NCI-H2171 treated with DMSO at 0.1 percent for 48 hours (cell line): ENCODE data around the gene FBXW11.

Experiments used
- DNase-seq: peaks from one replicate; lab custom pipeline; 2025; lab: John Stamatoyannopoulos, UW

FBXW11 gene

DNA sequence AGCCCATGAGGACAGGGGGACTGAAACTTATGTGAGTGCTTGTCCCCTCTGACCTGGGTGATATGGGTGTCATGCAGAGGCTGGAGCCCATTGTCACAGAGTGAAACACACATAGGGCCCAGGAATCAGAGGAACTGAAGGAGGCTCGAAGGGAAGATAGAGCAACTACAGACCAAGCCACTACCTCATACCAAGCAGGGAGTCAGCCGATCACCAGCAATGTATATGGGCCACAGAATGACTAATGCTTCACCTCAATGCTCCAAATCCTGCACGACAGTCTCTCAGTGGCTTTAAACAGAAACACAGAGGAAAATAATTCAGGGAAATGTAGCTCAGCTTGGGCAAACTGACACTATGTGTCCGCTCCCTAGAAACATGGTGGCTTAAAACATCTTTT lies 8.9 kb upstream of the FBXW11 start:
- no peak for DNase-seq

- peak; percentile 59 for DNase-seq
Measured at GRCh38 chr5:172010278-172010677, 3.8 kb upstream of the FBXW11 start.

GRCh38 chr5:172009536-172010270 lies 3.3 kb upstream of the FBXW11 start:
- no peak for DNase-seq

DNA sequence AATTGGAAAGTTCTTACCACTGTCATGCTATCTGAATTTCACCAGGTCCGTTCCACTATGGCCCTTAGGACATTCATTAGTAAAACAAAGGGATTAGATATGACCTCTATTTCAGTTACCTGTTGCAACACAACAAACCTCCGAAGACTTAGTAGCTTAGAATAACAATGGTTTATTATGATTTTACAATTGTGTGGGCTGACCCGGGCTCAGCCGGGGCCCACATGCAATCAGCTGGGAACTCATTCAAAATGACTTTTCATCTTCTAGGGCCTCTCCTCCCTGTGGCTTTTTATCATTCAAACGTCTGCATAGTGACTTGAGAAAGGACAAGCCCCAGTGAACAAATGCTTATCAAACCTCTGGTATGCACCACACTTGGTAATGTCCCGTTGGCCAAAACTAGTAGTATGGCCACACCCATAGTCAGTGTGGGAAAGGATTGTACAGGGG lies 2.3 kb upstream of the FBXW11 start:
- DNase-seq, result no peak

DNA sequence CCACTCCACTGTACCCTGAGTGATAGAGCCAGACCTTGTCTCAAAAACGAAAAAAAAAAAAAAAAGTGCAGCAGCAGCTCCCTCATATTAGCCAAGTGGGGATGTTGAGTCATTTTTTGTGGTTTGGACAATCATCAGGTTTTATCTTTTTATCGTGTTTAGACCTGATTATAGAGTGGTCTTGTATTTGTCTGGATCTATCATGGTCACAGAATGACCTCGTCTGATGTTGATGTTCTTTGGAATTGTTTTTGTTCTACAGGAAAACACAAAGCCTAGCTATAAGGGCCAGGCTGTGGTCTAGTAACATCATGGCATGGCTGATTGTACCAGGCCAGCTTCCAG lies 1.6 kb upstream of the FBXW11 start:
- DNase-seq, result no peak

DNA sequence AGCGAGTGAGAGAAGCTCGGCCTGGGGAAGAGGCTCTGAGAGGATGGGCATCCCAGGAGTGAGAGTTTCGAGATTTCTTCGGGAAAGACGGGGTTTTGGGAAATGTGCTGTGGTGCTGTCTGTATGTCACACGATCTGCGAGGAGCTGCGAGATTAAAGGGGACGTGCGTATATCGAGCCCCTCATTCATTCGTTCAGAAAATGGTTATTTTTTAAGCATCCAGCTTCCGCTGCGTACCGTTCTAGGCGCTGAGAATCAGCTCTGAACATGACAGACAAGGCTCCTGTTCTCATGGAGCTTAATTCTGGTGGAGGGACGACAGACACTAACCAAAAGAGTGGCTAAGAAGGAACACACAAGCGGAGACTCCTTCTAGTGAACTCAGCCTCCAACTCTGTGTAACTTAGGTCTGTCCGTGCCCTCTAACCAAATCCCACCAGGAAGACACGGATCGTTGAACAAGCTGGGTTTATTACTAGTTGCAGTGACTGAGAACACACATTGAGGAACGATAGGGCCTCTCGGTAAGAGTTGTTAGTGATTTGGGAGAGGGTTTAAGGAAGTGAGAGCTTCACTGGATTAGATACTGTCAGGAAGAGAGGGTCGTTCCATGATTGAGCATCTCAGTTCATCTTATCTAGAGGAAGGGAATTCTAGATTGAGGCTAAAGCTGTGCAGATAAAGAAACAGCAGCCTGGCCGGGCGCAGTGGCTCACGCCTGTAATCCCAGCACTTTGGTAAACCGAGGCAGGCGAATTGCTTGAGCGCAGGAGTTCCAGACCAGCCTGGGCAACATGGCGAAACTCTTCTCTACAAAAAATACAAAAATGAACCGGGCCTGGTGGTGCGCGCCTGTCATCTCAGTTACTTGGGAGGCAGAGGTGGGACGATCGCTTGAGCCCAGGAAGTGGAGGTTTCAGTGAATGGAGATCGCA lies 1.0 kb upstream of the FBXW11 start:
- no peak for DNase-seq

DNA sequence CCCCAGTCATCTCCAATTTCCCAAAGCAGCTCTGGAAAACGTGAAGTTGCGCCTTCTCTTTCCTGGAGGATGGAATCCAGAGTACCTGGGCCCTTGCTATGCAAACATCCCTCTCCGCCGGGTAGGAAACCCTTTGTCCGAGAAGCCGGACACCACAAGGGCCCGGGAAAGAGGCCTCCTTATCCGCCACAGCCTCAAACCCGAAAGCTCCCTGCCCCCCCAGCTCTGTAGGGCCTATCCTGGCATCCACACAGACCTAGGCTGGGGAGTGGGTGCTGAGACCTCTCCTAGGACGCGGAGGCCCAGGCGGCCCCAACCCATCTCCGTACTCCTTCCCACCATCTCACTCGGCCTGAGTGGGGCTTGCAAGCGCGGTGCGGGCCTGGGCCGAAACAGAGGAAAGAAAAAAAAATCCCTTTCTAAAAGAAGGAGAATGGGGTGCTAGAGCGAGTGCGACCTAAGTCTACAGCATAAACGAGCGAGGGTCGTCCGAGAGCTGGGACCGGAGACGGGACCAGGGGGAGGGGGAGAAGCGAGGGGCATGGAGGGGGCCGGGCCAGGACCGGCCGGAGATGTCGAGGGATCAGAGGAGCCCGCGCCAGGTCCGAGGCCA lies 624 bp downstream of the FBXW11 start:
- DNase-seq, result no peak

DNA sequence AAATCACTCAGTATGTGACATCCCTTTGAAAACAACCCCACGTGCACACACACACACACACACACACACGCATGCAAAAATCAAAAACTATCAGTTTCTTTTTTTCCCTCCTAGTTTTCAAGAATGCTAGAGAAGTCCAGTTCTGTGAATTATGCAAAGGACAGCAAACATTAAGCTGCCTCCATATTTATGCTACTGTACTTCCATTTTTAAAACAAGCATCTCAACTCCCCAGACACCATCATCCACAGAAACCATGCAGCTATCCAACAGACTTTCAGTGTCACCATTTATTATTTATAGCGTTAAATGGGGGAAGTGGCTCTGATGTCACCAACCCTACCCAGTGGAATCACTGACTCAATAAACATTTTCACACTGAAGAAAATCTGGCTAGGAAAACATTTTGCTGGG lies 1.6 kb downstream of the FBXW11 start:
- DNase-seq, result no peak

DNA sequence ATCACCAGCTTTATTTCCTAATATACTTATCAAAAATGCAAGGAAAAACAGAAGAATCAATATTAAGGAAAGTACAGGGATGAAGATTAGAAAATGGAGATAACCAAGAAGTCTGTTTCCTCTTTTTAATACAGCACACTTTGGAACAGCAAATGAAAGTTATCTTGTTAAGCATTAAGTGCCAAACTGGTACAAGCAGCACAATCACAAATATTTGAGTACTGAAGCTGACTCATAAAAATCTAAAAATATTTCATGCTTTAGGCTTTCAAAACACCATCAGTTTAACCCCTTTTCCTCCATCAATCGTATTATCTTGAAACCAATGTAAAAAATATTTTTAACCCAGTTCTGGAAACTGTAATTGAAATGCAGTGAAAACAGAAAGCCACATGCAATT lies 2.7 kb downstream of the FBXW11 start:
- no peak for DNase-seq

GRCh38 chr5:172002840-172003512 lies 3.5 kb downstream of the FBXW11 start:
- no peak for DNase-seq

GRCh38 chr5:172002310-172002709 lies 4.1 kb downstream of the FBXW11 start:
- no peak for DNase-seq

GRCh38 chr5:171999877-172000276 lies 6.6 kb downstream of the FBXW11 start:
- DNase-seq, result no peak

GRCh38 chr5:171999100-171999499 lies 7.3 kb downstream of the FBXW11 start:
- DNase-seq, result no peak

DNA sequence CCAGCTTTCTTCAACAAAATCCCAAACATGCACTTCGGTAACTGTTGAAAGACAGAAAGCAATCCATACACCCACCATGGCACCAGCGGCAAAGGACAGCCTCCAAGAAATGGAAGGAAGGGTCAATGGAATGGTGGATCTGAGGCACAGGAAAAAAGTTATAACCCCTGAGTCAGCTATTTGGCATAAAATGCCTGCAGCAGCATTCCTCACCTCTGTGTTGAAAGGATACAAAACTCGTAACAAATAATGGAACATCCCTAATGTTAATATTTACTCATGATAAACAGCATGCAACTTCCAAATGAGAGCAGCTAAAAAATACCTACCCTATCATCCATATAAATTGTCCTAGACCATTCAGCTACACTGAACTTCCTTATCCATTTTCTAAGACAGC lies 9.4 kb downstream of the FBXW11 start:
- DNase-seq, result no peak

DNA sequence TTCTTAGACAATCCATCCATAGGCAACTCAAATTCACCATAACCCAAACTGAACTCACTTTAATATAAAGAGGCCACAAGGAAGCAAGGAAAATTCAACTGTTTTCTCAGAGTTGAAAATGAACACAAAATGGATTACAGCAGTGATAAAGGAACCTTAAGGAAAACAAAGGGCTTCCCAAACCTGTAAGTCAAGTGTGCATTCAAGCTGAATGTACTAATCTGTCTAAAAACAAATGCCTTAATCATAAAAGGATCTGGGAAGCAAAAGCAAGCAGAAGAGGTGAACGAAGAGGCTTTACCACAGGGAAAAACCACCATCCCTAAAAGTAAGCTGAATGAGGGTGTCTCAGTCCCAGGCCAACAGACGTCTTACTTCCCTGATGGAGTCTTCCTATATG lies 13.6 kb downstream of the FBXW11 start:
- no peak for DNase-seq

- DNase-seq, result no peak
Measured at GRCh38 chr5:171992305-171992704, 14.1 kb downstream of the FBXW11 start.

GRCh38 chr5:171990713-171991015 lies 15.8 kb downstream of the FBXW11 start:
- no peak for DNase-seq

DNA sequence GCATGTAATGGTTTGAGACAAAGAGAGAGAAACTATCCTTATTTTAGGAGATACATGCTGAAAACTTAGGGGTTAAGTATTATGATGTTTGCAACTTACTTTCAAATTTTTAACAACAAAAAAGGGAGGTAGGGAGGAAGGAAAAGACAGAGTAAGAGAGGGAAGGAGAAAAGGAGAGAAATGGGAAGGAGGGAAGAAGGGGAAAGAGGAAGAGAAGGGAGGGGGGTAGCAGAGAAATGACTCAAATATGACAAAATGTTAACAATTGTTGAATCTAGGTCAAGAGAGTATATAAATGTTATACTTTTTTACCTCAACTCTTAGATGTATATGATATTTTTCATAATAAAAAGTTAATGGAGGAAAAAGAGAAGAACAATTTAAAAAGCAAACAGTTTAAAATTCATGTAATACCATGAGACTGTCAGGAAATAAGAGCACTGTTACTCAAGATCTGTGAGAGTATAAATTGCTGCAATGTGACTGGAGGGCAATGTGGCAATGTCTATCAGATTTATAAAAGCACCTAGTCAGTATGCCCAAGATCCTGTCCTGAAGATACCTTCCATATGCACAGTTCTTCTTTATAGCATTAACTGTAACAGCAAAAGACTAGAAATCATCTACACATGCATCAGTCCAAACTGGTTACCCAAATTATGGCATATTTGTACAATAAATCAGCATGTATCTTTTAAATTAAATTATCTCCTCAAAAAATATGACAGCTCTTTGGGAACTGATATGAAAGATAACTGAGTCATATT lies 16.3 kb downstream of the FBXW11 start:
- no peak for DNase-seq

DNA sequence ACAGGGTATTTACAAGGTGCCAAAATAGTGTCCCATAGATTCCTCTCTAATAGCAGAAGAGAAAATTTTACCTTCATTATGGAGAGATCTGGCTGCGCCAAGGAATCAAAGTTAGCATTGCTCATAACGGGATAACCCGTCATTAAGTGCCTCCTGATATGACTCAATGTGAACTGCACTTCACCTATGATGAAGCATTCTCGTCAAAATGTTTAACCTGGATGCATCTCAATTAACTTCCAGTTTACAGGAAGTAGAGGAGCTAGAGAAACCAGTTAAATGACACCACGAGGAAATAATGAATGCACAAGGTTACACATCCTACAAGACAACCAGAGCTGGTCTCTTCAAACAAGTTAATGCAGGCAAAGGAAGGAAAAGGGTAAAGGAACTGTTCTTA lies 17.2 kb downstream of the FBXW11 start:
- DNase-seq, result no peak

GRCh38 chr5:171986772-171987171 lies 19.7 kb downstream of the FBXW11 start:
- DNase-seq, result no peak

- DNase-seq, result peak; percentile 8
Measured at GRCh38 chr5:171984748-171985419, 21.6 kb downstream of the FBXW11 start.
